Hindlimb muscle (tissue), 1 donor: ENCODE data around the gene GAPDH. TPM values are rescaled to one million over a fixed set of nuclear protein-coding genes. Genes with fewer than 3 reads are reported as not detected.

ENCODE experiments used
- DNase-seq: peaks from one replicate; pipeline ENCODE4 v3.0.0-alpha.2; 2013
- polyA plus RNA-seq: library from polyadenylated mRNA; unstranded; fragments of 120-200 nt; gene quantifications from one replicate; pipeline ENCODE4 v1.2.1, GENCODE V29; 2013; ENCODE audit not compliant: insufficient read length

Gene GAPDH
- polyA plus RNA-seq, 1 donor, result 5,261 TPM

DNA sequence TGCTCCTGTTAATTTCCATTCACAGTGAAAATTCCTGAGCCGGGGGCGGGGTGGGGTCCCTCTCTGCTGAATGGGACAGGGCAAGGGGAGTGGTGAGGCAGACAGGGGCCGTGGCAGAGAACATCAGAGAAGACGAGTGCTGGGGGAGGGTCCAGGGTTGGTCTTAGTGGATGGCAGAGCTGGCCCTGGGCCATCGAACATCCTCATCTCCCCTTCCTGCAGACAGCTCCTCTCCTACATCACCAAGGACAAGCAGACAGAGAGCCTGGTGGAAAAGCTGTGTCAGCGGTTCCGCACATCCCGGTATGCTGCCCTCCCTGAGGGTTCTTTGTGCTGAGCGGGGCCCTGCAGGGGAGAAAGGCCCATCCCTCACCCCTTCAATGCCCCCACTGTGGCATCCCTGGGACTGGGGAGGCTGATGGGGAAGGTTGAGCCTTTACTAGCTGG lies 5.0 kb upstream of the GAPDH start:
- no peak for DNase-seq

DNA sequence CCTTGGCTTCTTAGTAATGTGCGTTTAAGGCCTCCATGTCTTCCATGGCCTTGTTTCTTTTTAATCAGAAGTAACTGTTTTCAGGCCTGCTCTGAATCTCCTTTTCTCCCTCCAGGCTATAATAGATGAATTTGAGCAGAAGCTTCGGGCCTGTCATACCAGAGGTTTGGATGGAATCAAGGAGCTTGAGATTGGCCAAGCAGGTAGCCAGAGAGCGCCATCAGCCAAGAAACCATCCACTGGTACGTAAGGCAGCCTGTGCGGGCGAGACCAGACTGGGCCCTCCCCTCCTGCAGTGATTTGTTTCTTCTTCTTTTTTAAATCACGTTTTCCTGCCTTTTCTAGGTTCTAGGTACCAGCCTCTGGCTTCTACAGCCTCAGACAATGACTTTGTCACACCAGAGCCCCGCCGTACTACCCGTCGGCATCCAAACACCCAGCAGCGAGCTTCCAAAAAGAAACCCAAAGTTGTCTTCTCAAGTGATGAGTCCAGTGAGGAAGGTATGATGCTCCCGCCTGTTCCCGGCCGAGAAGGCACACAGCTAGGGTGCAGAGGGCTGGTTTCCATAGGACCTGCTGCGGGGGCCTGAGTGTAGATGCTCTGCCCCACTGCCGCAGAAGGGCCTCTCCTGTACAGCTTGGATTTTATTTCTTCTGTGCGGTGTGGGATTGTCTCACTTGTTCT lies 3.6 kb upstream of the GAPDH start:
- DNase-seq, result no peak

DNA sequence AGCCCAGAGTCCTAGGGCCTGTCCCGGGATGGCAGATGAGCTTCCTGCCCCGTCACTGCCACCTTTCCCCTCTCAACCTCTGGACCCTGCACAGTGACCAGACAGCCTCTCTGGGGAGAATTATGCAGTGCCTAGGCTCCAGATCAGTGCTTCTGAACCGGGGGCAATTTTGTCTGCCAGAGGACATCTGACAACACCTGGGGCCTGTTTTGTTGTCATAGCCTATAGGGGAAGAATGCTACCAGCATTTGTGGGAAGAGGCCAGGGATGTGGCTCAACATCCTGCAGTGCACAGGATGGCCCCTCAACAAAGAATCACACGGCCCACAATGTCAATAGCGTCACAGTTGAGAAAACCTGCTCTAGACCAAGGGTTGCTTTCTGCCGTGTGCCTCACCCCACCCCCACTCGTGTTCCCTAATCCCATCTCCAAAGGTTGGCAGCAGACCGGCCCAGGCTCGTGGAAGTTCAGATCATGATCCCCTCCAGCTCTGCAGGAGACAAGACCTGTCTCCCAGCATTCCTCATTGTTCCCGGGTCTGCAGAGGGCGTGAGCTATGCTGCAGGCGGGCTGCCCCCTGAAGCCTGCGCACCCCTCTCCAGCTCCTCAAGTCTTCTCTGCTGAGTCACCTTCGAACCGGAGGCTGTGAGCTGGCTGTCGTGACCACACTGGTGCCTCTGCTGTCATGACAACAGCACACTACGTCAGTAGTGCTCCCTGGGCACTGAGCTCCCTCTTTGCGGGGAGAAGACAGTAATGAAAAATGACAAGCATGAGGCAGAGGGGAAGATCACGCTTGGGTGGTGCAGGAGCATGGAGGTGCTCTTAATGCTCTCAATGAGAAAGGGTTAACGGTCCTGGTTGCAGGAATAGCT lies 2.0 kb upstream of the GAPDH start:
- no peak for DNase-seq

DNA sequence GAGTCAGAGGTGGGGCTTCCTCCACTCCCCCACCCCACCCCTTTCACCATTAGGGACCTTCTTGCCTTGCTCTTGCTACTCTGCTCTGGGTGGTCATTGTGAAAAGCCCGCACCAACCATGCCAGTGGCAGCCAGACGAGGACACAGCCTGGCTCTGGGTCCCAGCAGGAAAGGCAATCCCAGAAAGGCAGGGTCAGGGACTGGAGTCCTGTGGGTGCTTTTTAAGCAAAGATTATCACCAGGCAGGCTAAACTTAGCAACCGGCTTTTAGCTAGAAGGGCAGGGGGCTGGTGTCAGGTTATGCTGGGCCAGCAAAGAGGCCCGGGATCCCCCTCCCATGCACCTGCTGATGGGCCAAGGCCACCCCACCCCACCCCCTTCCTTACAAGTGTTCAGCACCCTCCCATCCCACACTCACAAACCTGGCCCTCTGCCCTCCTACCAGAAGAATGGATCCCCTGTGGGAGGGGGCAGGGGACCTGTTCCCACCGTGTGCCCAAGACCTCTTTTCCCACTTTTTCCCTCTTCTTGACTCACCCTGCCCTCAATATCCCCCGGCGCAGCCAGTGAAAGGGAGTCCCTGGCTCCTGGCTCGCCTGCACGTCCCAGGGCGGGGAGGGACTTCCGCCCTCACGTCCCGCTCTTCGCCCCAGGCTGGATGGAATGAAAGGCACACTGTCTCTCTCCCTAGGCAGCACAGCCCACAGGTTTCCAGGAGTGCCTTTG lies 1.2 kb upstream of the GAPDH start:
- DNase-seq, result no peak

DNA sequence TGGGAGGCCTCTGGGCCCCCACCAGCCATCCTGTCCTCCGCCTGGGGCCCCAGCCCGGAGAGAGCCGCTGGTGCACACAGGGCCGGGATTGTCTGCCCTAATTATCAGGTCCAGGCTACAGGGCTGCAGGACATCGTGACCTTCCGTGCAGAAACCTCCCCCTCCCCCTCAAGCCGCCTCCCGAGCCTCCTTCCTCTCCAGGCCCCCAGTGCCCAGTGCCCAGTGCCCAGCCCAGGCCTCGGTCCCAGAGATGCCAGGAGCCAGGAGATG lies 729 bp upstream of the GAPDH start:
- DNase-seq, result no peak

DNA sequence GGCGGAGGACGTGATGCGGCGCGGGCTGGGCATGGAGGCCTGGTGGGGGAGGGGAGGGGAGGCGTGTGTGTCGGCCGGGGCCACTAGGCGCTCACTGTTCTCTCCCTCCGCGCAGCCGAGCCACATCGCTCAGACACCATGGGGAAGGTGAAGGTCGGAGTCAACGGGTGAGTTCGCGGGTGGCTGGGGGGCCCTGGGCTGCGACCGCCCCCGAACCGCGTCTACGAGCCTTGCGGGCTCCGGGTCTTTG lies 303 bp downstream of the GAPDH start:
- DNase-seq, result no peak

DNA sequence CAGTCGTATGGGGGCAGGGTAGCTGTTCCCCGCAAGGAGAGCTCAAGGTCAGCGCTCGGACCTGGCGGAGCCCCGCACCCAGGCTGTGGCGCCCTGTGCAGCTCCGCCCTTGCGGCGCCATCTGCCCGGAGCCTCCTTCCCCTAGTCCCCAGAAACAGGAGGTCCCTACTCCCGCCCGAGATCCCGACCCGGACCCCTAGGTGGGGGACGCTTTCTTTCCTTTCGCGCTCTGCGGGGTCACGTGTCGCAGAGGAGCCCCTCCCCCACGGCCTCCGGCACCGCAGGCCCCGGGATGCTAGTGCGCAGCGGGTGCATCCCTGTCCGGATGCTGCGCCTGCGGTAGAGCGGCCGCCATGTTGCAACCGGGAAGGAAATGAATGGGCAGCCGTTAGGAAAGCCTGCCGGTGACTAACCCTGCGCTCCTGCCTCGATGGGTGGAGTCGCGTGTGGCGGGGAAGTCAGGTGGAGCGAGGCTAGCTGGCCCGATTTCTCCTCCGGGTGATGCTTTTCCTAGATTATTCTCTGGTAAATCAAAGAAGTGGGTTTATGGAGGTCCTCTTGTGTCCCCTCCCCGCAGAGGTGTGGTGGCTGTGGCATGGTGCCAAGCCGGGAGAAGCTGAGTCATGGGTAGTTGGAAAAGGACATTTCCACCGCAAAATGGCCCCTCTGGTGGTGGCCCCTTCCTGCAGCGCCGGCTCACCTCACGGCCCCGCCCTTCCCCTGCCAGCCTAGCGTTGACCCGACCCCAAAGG lies 804 bp downstream of the GAPDH start:
- DNase-seq, result no peak

DNA sequence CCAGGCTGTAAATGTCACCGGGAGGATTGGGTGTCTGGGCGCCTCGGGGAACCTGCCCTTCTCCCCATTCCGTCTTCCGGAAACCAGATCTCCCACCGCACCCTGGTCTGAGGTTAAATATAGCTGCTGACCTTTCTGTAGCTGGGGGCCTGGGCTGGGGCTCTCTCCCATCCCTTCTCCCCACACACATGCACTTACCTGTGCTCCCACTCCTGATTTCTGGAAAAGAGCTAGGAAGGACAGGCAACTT lies 1.3 kb downstream of the GAPDH start:
- DNase-seq, result no peak

DNA sequence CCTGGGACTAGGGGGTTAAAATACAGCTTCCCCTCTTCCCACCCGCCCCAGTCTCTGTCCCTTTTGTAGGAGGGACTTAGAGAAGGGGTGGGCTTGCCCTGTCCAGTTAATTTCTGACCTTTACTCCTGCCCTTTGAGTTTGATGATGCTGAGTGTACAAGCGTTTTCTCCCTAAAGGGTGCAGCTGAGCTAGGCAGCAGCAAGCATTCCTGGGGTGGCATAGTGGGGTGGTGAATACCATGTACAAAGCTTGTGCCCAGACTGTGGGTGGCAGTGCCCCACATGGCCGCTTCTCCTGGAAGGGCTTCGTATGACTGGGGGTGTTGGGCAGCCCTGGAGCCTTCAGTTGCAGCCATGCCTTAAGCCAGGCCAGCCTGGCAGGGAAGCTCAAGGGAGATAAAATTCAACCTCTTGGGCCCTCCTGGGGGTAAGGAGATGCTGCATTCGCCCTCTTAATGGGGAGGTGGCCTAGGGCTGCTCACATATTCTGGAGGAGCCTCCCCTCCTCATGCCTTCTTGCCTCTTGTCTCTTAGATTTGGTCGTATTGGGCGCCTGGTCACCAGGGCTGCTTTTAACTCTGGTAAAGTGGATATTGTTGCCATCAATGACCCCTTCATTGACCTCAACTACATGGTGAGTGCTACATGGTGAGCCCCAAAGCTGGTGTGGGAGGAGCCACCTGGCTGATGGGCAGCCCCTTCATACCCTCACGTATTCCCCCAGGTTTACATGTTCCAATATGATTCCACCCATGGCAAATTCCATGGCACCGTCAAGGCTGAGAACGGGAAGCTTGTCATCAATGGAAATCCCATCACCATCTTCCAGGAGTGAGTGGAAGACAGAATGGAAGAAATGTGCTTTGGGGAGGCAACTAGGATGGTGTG lies 1.9 kb downstream of the GAPDH start:
- DNase-seq, result no peak

DNA sequence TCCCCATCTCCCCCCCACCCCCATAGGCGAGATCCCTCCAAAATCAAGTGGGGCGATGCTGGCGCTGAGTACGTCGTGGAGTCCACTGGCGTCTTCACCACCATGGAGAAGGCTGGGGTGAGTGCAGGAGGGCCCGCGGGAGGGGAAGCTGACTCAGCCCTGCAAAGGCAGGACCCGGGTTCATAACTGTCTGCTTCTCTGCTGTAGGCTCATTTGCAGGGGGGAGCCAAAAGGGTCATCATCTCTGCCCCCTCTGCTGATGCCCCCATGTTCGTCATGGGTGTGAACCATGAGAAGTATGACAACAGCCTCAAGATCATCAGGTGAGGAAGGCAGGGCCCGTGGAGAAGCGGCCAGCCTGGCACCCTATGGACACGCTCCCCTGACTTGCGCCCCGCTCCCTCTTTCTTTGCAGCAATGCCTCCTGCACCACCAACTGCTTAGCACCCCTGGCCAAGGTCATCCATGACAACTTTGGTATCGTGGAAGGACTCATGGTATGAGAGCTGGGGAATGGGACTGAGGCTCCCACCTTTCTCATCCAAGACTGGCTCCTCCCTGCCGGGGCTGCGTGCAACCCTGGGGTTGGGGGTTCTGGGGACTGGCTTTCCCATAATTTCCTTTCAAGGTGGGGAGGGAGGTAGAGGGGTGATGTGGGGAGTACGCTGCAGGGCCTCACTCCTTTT lies 2.7 kb downstream of the GAPDH start:
- DNase-seq, result no peak

DNA sequence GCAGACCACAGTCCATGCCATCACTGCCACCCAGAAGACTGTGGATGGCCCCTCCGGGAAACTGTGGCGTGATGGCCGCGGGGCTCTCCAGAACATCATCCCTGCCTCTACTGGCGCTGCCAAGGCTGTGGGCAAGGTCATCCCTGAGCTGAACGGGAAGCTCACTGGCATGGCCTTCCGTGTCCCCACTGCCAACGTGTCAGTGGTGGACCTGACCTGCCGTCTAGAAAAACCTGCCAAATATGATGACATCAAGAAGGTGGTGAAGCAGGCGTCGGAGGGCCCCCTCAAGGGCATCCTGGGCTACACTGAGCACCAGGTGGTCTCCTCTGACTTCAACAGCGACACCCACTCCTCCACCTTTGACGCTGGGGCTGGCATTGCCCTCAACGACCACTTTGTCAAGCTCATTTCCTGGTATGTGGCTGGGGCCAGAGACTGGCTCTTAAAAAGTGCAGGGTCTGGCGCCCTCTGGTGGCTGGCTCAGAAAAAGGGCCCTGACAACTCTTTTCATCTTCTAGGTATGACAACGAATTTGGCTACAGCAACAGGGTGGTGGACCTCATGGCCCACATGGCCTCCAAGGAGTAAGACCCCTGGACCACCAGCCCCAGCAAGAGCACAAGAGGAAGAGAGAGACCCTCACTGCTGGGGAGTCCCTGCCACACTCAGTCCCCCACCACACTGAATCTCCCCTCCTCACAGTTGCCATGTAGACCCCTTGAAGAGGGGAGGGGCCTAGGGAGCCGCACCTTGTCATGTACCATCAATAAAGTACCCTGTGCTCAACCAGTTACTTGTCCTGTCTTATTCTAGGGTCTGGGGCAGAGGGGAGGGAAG lies 3.5 kb downstream of the GAPDH start:
- peak; percentile 82 for DNase-seq

DNA sequence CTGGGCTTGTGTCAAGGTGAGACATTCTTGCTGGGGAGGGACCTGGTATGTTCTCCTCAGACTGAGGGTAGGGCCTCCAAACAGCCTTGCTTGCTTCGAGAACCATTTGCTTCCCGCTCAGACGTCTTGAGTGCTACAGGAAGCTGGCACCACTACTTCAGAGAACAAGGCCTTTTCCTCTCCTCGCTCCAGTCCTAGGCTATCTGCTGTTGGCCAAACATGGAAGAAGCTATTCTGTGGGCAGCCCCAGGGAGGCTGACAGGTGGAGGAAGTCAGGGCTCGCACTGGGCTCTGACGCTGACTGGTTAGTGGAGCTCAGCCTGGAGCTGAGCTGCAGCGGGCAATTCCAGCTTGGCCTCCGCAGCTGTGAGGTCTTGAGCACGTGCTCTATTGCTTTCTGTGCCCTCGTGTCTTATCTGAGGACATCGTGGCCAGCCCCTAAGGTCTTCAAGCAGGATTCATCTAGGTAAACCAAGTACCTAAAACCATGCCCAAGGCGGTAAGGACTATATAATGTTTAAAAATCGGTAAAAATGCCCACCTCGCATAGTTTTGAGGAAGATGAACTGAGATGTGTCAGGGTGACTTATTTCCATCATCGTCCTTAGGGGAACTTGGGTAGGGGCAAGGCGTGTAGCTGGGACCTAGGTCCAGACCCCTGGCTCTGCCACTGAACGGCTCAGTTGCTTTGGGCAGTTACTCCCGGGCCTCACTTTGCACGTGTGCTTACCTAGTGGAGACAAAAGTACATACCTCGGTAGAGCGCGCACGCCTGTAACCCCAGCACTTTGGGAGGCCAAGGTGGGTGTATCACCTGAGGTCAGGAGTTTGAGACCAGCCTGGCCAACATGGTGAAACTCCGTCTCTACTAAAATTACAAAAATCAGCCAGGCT lies 4.3 kb downstream of the GAPDH start:
- no peak for DNase-seq

DNA sequence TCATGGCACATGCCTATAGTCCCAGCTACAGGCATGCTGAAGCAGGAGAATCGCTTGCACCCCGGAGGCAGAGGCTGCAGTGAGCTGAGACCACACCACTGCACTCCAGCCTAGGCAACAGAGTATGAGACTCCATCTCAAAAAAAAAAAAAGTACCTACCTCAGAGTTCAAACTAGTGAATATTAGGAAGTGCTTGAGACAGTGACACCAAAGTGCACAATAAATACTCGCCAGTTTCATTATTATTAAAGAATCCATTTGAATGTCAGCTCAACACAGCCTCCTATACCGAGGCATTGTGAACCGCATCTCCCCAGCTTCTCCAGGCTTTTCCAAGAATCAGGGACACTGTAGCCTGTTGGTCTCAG lies 5.0 kb downstream of the GAPDH start:
- no peak for DNase-seq

DNA sequence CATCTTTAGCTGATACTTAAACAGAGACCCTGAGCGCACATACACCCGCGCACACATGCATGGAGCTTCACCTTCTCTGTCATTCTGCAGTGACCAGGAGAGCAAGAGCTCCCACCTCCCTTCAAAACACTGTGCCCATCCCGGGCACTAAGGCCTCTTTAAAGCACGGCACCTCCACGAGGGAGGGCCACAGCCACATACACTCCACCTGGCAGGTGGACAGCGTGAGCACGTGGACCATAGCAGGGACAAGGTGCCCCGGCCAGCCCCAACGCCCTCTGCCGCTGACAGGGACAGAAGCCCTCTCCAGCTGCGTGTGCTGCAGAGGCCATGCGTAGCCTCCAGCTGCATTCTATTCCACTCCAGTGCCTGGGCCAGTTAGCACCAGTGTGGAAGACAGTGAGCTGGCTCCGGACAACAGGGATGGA lies 5.4 kb downstream of the GAPDH start:
- DNase-seq, result no peak

DNA sequence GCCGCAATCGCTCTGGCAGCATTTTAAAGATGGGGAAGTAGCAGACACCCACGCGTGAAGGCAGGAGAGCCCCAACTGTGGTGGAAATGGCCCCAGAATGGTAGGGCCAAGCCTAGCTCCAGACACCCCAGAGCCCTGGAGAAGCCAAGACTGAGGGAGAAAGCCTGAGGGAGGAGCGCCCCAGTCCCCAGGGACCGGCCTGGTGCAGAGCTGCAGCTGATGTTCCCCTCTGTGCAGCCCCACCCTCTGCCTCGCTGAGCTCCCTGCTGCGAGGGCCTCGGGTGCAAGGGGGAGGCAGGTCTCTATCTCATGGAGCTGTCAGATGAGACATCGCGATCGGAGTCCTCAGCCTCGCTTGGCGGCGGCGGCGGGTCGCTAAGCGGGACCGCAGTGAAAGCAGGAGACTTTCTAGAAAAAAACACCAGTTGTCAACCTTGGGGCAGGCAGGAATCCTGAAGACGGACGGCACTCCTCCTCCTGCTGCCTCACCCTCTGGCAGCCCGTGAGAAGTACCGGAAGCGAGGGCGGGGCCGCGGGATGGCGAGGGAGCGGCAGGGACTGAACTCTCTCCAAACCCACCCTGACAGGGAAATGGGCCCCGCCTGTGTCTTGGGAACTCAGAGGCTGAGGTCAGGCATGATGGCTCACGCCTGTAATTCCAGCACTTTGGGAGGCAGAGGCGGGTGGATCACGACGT lies 6.0 kb downstream of the GAPDH start:
- no peak for DNase-seq

DNA sequence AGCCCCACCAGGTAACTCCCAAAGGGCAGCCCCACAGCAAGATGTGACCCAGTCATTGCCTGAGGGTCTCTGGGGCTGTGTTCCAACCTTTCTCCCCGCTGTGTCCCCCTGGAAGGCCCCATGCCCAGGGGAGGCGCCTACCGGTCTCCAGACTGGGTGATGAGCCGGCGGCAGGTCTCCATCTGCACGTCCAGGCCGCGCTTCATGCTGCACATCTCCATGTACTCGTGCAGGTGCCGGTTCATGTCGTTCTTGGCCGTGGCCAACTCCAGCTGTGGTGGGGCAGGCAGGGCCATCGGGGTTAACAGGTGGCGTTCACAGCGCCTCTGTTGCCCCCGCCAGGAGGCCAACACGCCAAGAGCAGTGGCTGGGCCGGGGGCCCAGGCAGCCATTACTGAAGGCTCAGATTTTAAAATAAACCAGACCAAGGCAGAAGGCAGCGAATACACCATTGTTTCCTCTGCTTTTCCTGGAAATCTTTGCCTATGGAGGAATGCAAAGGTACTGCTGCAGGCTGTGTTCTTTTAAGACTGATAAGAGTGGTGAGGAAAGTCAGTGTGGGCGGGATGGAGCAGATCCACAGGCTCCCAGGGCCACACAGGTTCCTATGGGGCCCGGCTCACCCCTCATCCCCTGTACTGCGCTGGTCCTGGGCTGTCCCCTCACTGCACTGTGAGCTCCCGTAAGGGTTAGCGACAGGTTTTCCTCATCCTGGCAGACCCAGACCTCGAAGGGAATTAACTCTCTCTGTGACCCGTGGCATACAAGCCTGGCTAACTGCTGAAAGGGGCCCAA lies 7.3 kb downstream of the GAPDH start:
- no peak for DNase-seq

DNA sequence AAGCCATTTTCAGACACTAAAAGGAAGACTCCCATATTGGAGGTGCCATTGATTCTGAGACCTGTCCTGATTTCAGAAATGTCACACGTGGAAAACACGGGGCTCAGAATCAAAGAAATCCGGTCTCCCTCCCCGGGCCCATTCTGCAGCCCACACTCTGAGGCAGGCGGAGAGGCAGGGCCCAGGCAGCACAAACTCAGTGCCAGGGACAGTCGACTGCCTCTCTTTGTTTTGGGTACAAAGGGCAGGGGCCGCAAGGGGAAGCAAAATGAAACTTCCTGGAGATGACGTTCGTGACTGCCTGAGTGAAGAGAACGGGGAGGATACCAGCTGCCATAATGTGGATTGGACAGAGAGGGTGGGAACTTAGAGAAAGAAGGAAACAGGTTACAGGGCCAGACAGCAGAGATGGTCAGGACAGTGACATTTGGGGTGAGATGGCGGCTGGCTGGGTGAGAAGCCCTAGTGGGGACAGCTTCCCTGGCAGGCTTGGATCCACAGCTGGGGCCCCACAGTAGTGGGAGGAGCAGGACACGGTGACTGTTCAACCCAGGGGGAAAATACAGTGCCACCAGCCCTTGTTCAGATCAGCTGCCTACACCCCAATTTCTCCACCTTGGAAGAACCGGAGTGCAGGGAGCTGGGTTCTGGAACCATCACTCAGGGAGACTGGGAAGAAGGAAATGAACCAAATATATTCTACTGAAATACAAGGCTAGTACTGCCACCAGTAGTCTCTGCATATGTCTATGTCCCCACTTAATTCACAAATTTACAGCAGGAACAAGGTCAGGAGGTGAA lies 8.1 kb downstream of the GAPDH start:
- DNase-seq, result no peak

DNA sequence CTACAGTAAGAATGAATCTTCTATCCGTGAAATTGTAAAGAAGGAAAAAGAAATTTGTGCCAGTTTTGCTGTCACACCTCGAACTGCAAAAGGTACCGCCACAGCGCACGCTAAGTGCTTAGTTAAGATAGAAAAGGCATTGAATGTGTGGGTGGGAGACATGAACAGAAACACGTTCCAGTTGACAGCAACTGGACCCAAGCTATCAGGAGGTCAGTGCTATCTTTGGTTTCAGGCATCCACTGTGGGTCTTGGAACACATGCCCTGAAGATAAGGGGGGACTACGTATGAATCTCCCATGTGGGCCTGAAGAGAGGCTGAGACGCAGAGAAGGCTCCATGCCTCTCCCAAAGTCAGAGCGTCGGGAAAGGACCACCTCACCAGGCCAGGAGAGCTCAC lies 11.7 kb downstream of the GAPDH start:
- DNase-seq, result no peak
